Activated CD4-positive, alpha-beta T cell treated with anti-CD3 and anti-CD28 coated beads, Interleukin-2, amount 10 ng/mL, durations not matched to agents 7 days and 5 days (primary cell): ENCODE data around the gene DNAH7. TPM values are rescaled to one million over a fixed set of nuclear protein-coding genes. Genes with fewer than 3 reads are reported as not detected.

Experiments used
- CTCF ChIA-PET: fragments of 350-600 bp; sonication (Branson Sonifier 250); formaldehyde crosslinking; loops from one replicate; lab custom pipeline; 2021; ENCODE audit warnings: antibody characterized with exemption; lab: Charles Lee
- POLR2A ChIA-PET: fragments of 350-600 bp; sonication (Branson Sonifier 250); formaldehyde crosslinking; loops from one replicate; lab custom pipeline; 2021; ENCODE audit warnings: antibody characterized with exemption; lab: Charles Lee
- DNase-seq: peaks from one replicate; pipeline ENCODE4 v3.0.0-alpha.2; 2020
- H3K27ac Mint-ChIP-seq: one replicate; pipeline ENCODE4 v1.8.0; 2021; ENCODE audit warnings: mild to moderate bottlenecking, moderate library complexity, mixed read lengths
- H3K27me3 Mint-ChIP-seq: one replicate; pipeline ENCODE4 v1.8.0; 2021; ENCODE audit warnings: mixed read lengths
- H3K36me3 Mint-ChIP-seq: one replicate; pipeline ENCODE4 v1.8.0; 2021; ENCODE audit warnings: low read depth, mixed read lengths
- H3K4me1 Mint-ChIP-seq: one replicate; pipeline ENCODE4 v1.8.0; 2021; ENCODE audit warnings: mixed read lengths
- H3K4me3 Mint-ChIP-seq: one replicate; pipeline ENCODE4 v1.8.0; 2021; ENCODE audit warnings: mild to moderate bottlenecking, moderate library complexity, mixed read lengths
- H3K9me3 Mint-ChIP-seq: one replicate; pipeline ENCODE4 v1.8.0; 2021; ENCODE audit warnings: mixed read lengths
- total RNA-seq, 2 experiments: library from RNA; stranded (reverse); gene quantifications; one replicate each; pipeline ENCODE4 v1.2.3, GENCODE V29; 2021

DNAH7 gene
- total RNA-seq, 2 experiments from 2014 or later = 0.04 TPM; not detected in 1

- Mint-ChIP-seq H3K9me3 (no peaks in the 10 kb centered on the region), H3K4me1 (peaks cover 3% of the 10 kb centered on the region), H3K27ac (no peak overlapping the region), H3K4me3 (no peak overlapping the region), H3K27me3 (peaks cover 5% of the 10 kb centered on the region), H3K36me3 (no peaks in the 10 kb centered on the region)
- no peak for DNase-seq
- ChIA-PET POLR2A (no interaction called here), CTCF (interaction anchor here (0.6 kb wide), 1 partner anchor 625 kb away, joined by 3 read pairs; no protein-coding TSS in a partner anchor)
Observed at GRCh38 chr2:196073521-196073920, 4.9 kb upstream of the DNAH7 start.

DNA sequence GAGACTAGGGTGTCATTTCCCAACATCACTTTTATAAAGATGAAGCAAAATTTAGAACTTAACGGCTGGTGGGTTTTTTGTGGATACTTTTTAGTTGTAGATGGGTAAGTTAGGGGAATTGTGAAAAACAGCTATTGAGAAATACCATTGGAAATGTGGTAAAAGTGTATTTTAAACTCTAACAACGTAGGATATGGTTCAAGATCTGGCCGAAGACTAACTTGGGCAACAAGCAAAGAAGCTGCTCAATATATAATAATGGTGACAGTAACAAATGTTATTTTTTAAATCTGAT is 1.6 kb downstream of the DNAH7 start:
- Mint-ChIP-seq H3K9me3 (no peaks in the 10 kb centered on the region), H3K27ac (no peak overlapping the region), H3K27me3 (peaks cover 24% of the 10 kb centered on the region), H3K36me3 (no peaks in the 10 kb centered on the region), H3K4me3 (no peak overlapping the region), H3K4me1 (peaks cover 10% of the 10 kb centered on the region)
- no peak for DNase-seq
- ChIA-PET POLR2A (no interaction called here), CTCF (interaction anchor here (1.2 to 3.3 kb wide), 4 partner anchors 11 to 386 kb away, joined by 3 to 36 read pairs (median 10); no protein-coding TSS in a partner anchor)

- peak; percentile 27 for DNase-seq
- H3K27me3 Mint-ChIP-seq = peaks cover 24% of the 10 kb centered on the region
- H3K4me3 Mint-ChIP-seq = no peak overlapping the region
- ChIA-PET POLR2A (no interaction called here), CTCF (interaction anchor here (0.7 to 3.3 kb wide), 2 partner anchors 11 to 42 kb away, joined by 3 to 36 read pairs; no protein-coding TSS in a partner anchor)
- no peaks in the 10 kb centered on the region for H3K36me3 Mint-ChIP-seq
- H3K9me3 Mint-ChIP-seq = no peaks in the 10 kb centered on the region
- H3K27ac Mint-ChIP-seq = no peak overlapping the region
- H3K4me1 Mint-ChIP-seq = peaks cover 10% of the 10 kb centered on the region
Observed at GRCh38 chr2:196066291-196067087, 2.1 kb downstream of the DNAH7 start.

GRCh38 chr2:196063773-196064172 is 4.9 kb downstream of the DNAH7 start:
- Mint-ChIP-seq H3K4me3 (no peak overlapping the region), H3K27ac (no peak overlapping the region), H3K9me3 (no peaks in the 10 kb centered on the region), H3K27me3 (peaks cover 19% of the 10 kb centered on the region), H3K4me1 (peaks cover 10% of the 10 kb centered on the region), H3K36me3 (no peaks in the 10 kb centered on the region)
- ChIA-PET POLR2A (no interaction called here), CTCF (no interaction called here)
- no peak for DNase-seq

DNA sequence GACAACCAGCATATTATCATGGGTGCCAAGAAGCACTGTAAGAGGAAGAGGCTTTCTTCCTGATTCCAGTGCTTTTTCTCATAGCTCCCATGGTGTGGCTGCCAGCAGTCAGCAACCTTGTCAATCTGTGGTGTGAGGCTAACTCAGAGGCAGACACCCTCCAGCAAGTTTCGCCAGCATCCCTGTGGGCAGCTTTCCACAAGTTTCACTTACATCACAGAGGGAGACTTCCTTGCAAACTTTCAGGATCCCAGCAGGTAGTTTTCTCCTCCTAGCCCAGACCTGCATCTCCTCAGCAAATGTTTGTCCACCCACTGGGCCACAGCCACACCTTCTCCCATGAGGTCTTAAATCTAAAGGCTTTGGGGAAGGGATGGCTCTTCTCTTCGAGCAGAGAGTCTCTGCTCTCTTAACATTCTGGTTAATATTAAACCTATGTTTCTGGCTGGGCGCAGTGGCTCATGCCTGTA is 9.1 kb downstream of the DNAH7 start:
- POLR2A ChIA-PET = no interaction called here
- Mint-ChIP-seq H3K9me3 (no peaks in the 10 kb centered on the region), H3K27ac (no peak overlapping the region), H3K4me3 (no peak overlapping the region), H3K27me3 (peaks cover 5% of the 10 kb centered on the region), H3K4me1 (no peaks in the 10 kb centered on the region), H3K36me3 (no peaks in the 10 kb centered on the region)
- CTCF ChIA-PET = no interaction called here
- DNase-seq = no peak

DNA sequence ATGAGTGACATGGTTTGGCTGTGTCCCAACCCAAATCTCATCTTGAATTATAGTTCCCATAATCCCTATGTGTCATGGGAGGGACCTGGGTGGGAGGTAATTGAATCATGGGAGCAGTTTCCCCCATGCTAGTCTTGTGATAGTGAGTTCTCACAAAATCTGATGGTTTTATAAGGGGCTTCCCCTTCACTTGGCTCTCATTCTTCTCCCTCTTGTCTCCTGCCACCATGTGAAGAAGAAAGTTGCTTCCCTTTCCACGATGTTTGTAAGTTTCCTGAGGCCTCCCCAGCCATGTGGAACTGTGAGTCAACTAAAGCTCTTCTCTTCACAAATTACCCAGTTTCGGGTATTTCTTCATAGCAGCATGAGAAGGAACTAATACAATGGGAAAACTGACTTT is 14.0 kb downstream of the DNAH7 start:
- DNase-seq = no peak
- CTCF ChIA-PET = interaction anchor here (0.7 kb wide), 1 partner anchor 13 kb away, joined by 3 read pairs; no protein-coding TSS in a partner anchor

DNA sequence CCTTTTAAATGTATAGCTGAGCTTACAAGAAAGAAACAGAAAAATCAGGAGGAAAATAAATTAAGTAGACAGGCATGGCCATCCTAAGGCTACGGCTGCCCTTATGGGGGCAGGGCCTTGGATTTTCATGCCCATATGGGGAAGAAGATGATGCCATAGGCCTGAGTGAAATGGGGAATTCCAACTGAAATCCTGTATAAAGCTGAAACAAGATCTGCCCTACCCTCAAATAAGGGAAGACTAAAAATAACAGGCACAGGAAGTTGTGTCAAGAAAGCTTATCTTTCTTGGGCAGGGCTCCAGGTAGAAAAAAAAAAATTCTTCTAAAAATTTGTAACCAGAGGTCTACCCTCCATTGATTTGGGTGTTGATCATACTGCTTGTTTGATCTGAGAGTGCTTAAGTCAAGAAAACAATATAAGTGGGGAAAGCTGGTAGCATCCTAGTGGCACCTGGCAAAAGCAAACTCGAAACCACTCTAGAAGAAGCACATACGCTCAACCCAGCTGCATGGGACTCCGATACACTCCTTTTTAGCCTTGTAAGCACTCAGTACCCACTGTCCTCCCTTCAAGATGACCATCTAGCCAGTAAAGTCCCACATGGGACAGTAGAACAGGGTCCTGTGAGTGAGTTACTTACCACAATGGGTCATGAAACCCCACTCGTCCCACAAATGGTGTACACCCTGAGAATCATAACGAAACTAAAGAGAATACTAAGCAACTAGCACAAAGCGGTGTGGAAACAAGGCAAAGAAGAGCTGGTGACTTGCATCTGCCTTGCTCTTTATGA is 22.3 kb downstream of the DNAH7 start:
- H3K4me3 Mint-ChIP-seq = no peak overlapping the region
- DNase-seq = no peak
- no peak overlapping the region for H3K27ac Mint-ChIP-seq
- no peaks in the 10 kb centered on the region for H3K4me1 Mint-ChIP-seq
- ChIA-PET POLR2A (no interaction called here), CTCF (interaction anchor here (1.2 kb wide), 1 partner anchor 22 kb away, joined by 3 read pairs; the partner anchor contains the start of gene DNAH7)
- peaks cover 11% of the 10 kb centered on the region for H3K27me3 Mint-ChIP-seq
- H3K36me3 Mint-ChIP-seq = no peaks in the 10 kb centered on the region
- H3K9me3 Mint-ChIP-seq = no peaks in the 10 kb centered on the region

More for the DNA sequence above, 14.0 kb downstream of the DNAH7 start:
- Mint-ChIP-seq H3K36me3 (no peaks in the 10 kb centered on the region), H3K27ac (no peak overlapping the region), H3K4me3 (no peak overlapping the region), H3K9me3 (no peaks in the 10 kb centered on the region), H3K27me3 (peaks cover 7% of the 10 kb centered on the region), H3K4me1 (no peaks in the 10 kb centered on the region)
- POLR2A ChIA-PET = no interaction called here

DNA sequence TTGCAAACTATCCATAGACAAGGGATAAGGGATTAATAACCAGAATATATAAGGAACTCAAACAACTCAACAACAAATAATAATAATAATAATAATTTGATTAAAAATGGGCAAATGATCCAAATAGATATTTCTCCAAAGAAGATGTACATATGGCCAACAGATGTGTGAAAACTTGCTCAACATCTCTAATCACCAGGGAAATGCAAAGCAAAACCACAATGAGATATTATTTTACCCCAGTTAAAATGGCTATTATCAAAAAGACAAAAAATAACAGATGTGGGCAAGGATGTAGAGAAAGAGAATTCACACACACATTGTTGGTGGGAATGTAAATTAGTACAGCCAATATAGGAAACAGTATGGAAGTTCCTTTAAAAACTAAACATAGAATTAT is 26.9 kb downstream of the DNAH7 start:
- no peak overlapping the region for H3K4me3 Mint-ChIP-seq
- H3K36me3 Mint-ChIP-seq = peaks cover 2% of the 10 kb centered on the region
- H3K27ac Mint-ChIP-seq = no peak overlapping the region
- peaks cover 9% of the 10 kb centered on the region for H3K27me3 Mint-ChIP-seq
- ChIA-PET POLR2A (no interaction called here), CTCF (no interaction called here)
- no peaks in the 10 kb centered on the region for H3K4me1 Mint-ChIP-seq
- no peak for DNase-seq
- peaks cover 18% of the 10 kb centered on the region for H3K9me3 Mint-ChIP-seq

GRCh38 chr2:196040218-196040617 is 28.4 kb downstream of the DNAH7 start:
- ChIA-PET POLR2A (no interaction called here), CTCF (no interaction called here)
- Mint-ChIP-seq H3K9me3 (peaks cover 18% of the 10 kb centered on the region), H3K4me3 (no peak overlapping the region), H3K27ac (no peak overlapping the region), H3K4me1 (no peaks in the 10 kb centered on the region), H3K27me3 (peaks cover 7% of the 10 kb centered on the region), H3K36me3 (peaks cover 2% of the 10 kb centered on the region)
- DNase-seq = no peak

DNA sequence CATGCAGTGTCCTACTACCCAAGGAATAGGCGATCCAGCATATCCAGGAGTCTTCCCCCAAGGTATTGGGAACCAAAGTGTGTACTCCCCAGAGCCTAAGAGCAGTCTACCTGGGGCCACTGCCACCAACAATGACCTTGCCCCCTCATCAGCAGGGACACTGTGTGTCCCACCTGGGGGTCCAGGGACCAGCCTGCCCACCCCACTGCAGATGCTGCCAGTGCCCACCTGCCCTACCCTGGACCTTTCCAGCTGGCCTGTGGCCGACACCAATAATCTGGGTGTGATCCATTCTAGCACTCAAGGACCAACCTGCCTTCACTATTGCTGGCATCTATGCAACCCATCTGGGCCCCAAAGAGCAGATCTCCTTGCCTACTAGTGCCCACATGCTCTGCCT is 32.2 kb downstream of the DNAH7 start:
- CTCF ChIA-PET = no interaction called here
- Mint-ChIP-seq H3K4me3 (no peak overlapping the region), H3K9me3 (peaks cover 18% of the 10 kb centered on the region), H3K27me3 (peaks cover 6% of the 10 kb centered on the region), H3K27ac (no peak overlapping the region), H3K36me3 (peaks cover 2% of the 10 kb centered on the region), H3K4me1 (no peaks in the 10 kb centered on the region)
- no peak for DNase-seq
- POLR2A ChIA-PET = no interaction called here

DNA sequence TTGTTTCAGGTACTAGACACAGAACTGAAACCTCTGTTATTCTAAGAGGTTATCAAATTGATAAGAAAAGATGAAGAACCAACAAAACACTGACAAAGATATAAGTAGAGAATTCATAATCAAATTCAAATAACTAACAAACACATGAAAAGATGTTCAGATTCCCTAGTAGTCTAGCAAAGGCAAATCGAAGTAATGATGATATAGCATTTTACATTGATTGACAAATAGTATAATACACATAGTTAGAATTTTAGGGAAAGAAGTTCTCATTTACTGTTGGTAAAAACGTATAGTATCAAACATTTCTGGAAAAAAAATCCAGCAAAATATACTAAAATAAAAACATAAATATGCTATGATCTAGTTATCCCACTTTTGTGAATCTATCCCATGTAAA is 50.6 kb downstream of the DNAH7 start:
- Mint-ChIP-seq H3K36me3 (no peaks in the 10 kb centered on the region), H3K4me1 (no peaks in the 10 kb centered on the region), H3K27me3 (peaks cover 8% of the 10 kb centered on the region), H3K4me3 (no peak overlapping the region), H3K9me3 (no peaks in the 10 kb centered on the region), H3K27ac (no peak overlapping the region)
- DNase-seq = no peak
- CTCF ChIA-PET = no interaction called here
- POLR2A ChIA-PET = no interaction called here

GRCh38 chr2:196012314-196012713 is 56.3 kb downstream of the DNAH7 start:
- H3K4me1 Mint-ChIP-seq = no peaks in the 10 kb centered on the region
- H3K27me3 Mint-ChIP-seq = peaks cover 10% of the 10 kb centered on the region
- ChIA-PET POLR2A (no interaction called here), CTCF (no interaction called here)
- DNase-seq = no peak
- no peak overlapping the region for H3K4me3 Mint-ChIP-seq
- H3K9me3 Mint-ChIP-seq = no peaks in the 10 kb centered on the region
- H3K36me3 Mint-ChIP-seq = no peaks in the 10 kb centered on the region
- H3K27ac Mint-ChIP-seq = no peak overlapping the region

- no peaks in the 10 kb centered on the region for H3K36me3 Mint-ChIP-seq
- no peaks in the 10 kb centered on the region for H3K9me3 Mint-ChIP-seq
- no peak overlapping the region for H3K4me3 Mint-ChIP-seq
- POLR2A ChIA-PET = no interaction called here
- H3K27me3 Mint-ChIP-seq = no peaks in the 10 kb centered on the region
- DNase-seq = no peak
- CTCF ChIA-PET = interaction anchor here (1.4 kb wide), 1 partner anchor 16 kb away, joined by 3 read pairs; no protein-coding TSS in a partner anchor
- H3K27ac Mint-ChIP-seq = no peak overlapping the region
- peaks cover 3% of the 10 kb centered on the region for H3K4me1 Mint-ChIP-seq
Observed at GRCh38 chr2:196000551-196000950, 68.1 kb downstream of the DNAH7 start.
